ENCODE data around the gene PRX.

DNA sequence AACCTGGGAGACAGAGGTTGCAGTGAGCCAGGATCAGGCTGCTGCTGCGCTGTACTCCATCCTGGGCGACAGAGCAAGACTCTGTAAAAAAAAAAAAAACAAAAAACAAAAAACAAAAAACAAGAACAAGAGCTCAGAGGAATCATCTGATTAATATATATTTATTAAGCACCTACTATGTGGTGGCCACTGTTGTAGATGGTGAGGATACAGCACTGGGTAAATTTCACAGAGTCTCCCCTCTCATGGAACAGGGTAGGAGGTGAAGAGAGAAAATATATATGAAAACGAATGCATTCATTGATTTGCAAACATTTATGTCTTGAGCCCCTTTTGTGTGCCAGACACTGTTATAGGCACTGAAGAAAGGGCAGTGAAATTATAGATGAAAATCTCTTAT, 18.5 kb upstream of the PRX start:
- TF ChIP-seq POLR2A (IDR thresholded peaks at IDR 0.05; ENCODE audit: low read length) (no peak), GATA1 (IDR thresholded peaks at IDR 0.05; ENCODE audit: low read depth, low read length) (no peak)

Data from erythroblast (primary cell).